ENCODE data around the gene DSE.

DNA sequence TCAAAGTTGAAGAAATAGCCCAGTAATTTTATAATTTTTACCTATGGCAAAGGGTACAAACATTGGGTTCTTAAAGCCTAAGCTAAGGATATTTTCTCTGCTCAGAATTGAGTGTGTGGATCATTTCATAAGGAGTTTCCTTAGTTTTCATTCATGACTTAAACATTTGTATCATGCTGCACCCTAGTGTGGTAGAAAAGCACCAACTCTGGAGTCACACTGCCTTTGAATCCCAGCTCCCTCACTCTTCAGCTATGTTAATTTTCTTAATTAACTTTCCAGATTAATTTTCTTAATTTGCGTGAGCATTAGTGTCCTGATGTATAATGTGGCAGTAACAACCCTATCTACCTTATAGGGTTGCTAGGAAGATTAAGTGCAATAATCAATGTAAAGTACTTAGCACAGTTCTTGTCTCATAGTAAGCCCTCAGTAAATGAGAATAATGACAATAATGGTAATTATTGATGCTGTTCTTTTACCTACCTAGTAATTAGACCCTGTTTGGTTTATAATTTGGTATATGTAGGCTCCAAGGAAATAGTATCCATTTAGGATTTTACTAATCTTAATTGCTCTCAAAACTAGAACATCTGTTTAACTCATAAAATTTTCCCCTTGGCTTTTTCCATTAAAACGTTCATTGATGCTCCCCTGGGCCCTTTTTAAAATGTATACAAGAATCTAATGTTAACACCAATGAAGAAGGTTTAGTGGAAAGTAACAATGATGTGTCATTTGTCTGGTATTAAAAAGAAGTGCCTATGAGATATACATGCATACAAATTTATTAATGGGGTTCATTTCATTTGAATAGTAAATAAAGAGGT, 31.6 kb downstream of the DSE start:
- TF ChIP-seq, protein P1, sequence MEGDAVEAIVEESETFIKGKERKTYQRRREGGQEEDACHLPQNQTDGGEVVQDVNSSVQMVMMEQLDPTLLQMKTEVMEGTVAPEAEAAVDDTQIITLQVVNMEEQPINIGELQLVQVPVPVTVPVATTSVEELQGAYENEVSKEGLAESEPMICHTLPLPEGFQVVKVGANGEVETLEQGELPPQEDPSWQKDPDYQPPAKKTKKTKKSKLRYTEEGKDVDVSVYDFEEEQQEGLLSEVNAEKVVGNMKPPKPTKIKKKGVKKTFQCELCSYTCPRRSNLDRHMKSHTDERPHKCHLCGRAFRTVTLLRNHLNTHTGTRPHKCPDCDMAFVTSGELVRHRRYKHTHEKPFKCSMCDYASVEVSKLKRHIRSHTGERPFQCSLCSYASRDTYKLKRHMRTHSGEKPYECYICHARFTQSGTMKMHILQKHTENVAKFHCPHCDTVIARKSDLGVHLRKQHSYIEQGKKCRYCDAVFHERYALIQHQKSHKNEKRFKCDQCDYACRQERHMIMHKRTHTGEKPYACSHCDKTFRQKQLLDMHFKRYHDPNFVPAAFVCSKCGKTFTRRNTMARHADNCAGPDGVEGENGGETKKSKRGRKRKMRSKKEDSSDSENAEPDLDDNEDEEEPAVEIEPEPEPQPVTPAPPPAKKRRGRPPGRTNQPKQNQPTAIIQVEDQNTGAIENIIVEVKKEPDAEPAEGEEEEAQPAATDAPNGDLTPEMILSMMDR (IDR thresholded peaks at IDR 0.05): no peak
- TF ChIP-seq POLR2A (IDR thresholded peaks at IDR 0.05): no peak
